Stomach (tissue), 4 donors: ENCODE results near the gene RPS6KA2.

Experiments
- EP300 ChIP-seq: sonication (generic); formaldehyde crosslinking; IDR thresholded peaks from one replicate; pipeline ENCODE4 v1.6.1; 2017; ENCODE audit warnings: antibody characterized with exemption
- POLR2A ChIP-seq, 4 donors: fragments of 450-650 bp; IDR thresholded peaks; one replicate each; pipeline ENCODE4 v1.6.1; 2016; ENCODE audit warnings: antibody characterized with exemption in 4 of 4, control low read depth in 2 of 4, mild to moderate bottlenecking in 1 of 4, moderate library complexity in 1 of 4
- POLR2AphosphoS5 ChIP-seq, 3 donors: sonication (generic); formaldehyde crosslinking; IDR thresholded peaks; one replicate each; pipeline ENCODE4 v1.6.1; 2016; ENCODE audit warnings: antibody characterized with exemption in 3 of 3
- TF ChIP-seq, protein P1 (sequence below), 7 experiments: fragments of 450-650 bp in 4 of 7; fragments of 200-600 bp in 3 of 7; sonication (generic) in 3 of 7; IDR thresholded peaks; one replicate each; pipeline ENCODE4 v1.5.1; 2016 to 2019; ENCODE audit warnings: antibody characterized with exemption in 7 of 7, control low read depth in 2 of 7, mild to moderate bottlenecking in 1 of 7

DNA sequence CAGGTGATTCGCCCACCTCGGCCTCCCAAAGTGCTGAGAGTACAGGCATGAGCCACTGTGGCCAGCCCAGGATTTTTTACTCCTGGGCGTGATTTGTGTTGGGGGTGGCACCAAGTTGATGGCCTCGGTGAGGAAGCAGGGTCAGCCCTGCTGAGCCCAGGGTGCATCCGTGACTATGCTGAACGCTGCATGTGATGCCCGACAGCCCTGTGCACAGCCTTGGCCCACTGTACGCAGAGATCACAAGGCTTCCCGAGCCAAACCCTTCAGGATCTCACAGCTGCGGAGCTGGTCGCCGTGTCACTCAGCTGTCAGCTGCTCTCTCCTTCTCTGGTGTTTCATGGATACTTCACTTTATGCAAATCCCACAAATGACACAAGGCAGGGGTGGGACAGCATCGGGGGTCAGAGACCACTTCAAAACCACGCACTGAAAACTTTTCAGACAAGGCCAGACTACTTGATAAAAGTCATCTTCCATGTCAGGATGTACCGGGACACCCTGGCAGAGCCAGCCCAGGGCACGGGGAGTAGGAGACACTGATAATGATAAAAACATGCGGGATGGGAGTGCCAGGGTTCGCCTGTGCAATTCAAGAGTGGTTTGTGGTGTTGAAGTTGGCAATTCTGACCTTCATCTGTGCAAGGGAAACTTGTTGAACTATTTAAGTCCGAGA lies 31.2 kb upstream of the RPS6KA2 start:
- TF ChIP-seq POLR2AphosphoS5 (IDR thresholded peaks at IDR 0.05), result no peak
- TF ChIP-seq POLR2A (IDR thresholded peaks at IDR 0.05), result no peak
- TF ChIP-seq, protein P1, sequence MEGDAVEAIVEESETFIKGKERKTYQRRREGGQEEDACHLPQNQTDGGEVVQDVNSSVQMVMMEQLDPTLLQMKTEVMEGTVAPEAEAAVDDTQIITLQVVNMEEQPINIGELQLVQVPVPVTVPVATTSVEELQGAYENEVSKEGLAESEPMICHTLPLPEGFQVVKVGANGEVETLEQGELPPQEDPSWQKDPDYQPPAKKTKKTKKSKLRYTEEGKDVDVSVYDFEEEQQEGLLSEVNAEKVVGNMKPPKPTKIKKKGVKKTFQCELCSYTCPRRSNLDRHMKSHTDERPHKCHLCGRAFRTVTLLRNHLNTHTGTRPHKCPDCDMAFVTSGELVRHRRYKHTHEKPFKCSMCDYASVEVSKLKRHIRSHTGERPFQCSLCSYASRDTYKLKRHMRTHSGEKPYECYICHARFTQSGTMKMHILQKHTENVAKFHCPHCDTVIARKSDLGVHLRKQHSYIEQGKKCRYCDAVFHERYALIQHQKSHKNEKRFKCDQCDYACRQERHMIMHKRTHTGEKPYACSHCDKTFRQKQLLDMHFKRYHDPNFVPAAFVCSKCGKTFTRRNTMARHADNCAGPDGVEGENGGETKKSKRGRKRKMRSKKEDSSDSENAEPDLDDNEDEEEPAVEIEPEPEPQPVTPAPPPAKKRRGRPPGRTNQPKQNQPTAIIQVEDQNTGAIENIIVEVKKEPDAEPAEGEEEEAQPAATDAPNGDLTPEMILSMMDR (IDR thresholded peaks at IDR 0.05), result no peak
- no peak for TF ChIP-seq EP300
